SK-N-SH (cell line): Measurements from ENCODE around the gene PFN1. TPM values are rescaled to one million over a fixed set of nuclear protein-coding genes. Genes with fewer than 3 reads are reported as not detected.

ENCODE experiments used
- CTCF ChIA-PET: fragments of 300-600, 350-600 bp; formaldehyde crosslinking; extraction: SDS; loops from one replicate; lab custom pipeline; 2021; lab: Yijun Ruan, JAX
- POLR2A ChIA-PET: fragments of 350-600 bp; sonication (Branson Sonifier 250); formaldehyde crosslinking; extraction: SDS; loops from one replicate; lab custom pipeline; 2020; ENCODE audit warnings: antibody characterized with exemption, inconsistent platforms; lab: Yijun Ruan, JAX
- DNase-seq: peaks from one replicate; pipeline ENCODE4 v3.0.0; 2012
- H2AFZ ChIP-seq: fragments of 200-600 bp; sonication (generic); 2 replicates; pipeline ENCODE4 v1.8.1; 2016; ENCODE audit warnings: antibody characterized with exemption, mild to moderate bottlenecking, low read depth
- H3F3A ChIP-seq: fragments of 200-600 bp; sonication (generic); replicated peaks from 2 replicates; pipeline ENCODE3; 2016; ENCODE audit warnings: antibody characterized with exemption, mild to moderate bottlenecking; ENCODE audit not compliant: insufficient read depth
- H3K27ac ChIP-seq, 2 experiments: fragments of 200-500 bp in 1 of 2; fragments of 200-600 bp in 1 of 2; sonication (Bioruptor generic) in 1 of 2; sonication (generic), shearing (Covaris generic) in 1 of 2; 2 replicates each; pipeline versions ENCODE4 v1.5.1 to v1.6.1; 2014 to 2016; ENCODE audit warnings: low read depth in 2 of 2, inconsistent platforms in 1 of 2, low read length in 1 of 2, mild to moderate bottlenecking in 1 of 2, mixed read lengths in 1 of 2
- H3K27me3 ChIP-seq: fragments of 200-600 bp; sonication (generic), shearing (Covaris generic); 2 replicates; pipeline ENCODE4 v1.6.1; 2016; ENCODE audit warnings: mixed run types; ENCODE audit not compliant: insufficient read depth
- H3K36me3 ChIP-seq, 2 experiments: fragments of 200-500 bp in 1 of 2; fragments of 200-600 bp in 1 of 2; sonication (Bioruptor generic) in 1 of 2; sonication (generic) in 1 of 2; replicated peaks in 1 of 2; 2 replicates each; pipeline versions ENCODE3 to v1.5.1; 2014 to 2016; ENCODE audit warnings: low read length in 1 of 2, mild to moderate bottlenecking in 1 of 2; ENCODE audit not compliant: insufficient read depth in 2 of 2, control insufficient read depth in 1 of 2
- H3K4me1 ChIP-seq, 2 experiments: fragments of 200-500 bp in 1 of 2; fragments of 200-600 bp in 1 of 2; sonication (Bioruptor generic) in 1 of 2; sonication (generic), shearing (Covaris generic) in 1 of 2; 2 replicates each; pipeline versions ENCODE4 v1.5.1 to v1.6.1; 2014 to 2016; ENCODE audit warnings: low read depth in 1 of 2, low read length in 1 of 2, mixed run types in 1 of 2; ENCODE audit not compliant: insufficient read depth in 2 of 2, control insufficient read depth in 1 of 2
- H3K4me2 ChIP-seq: fragments of 200-600 bp; sonication (generic), shearing (Covaris generic); 2 replicates; pipeline ENCODE4 v1.6.1; 2017; ENCODE audit warnings: mixed run types
- H3K4me3 ChIP-seq, 2 experiments: fragments of 200-500 bp in 1 of 2; fragments of 200-600 bp in 1 of 2; sonication (Bioruptor generic) in 1 of 2; sonication (generic), shearing (Covaris generic) in 1 of 2; 2 replicates each; pipeline versions ENCODE4 v1.5.1 to v1.8.1; 2014 to 2016; ENCODE audit warnings: low read depth in 2 of 2, inconsistent platforms in 1 of 2, low read length in 1 of 2, mild to moderate bottlenecking in 1 of 2, mixed read lengths in 1 of 2, moderate library complexity in 1 of 2
- H3K79me2 ChIP-seq: fragments of 200-600 bp; sonication (generic); 2 replicates; pipeline ENCODE4 v1.8.1; 2017; ENCODE audit warnings: mild to moderate bottlenecking; ENCODE audit not compliant: insufficient read depth
- H3K9ac ChIP-seq: fragments of 200-600 bp; sonication (generic); 2 replicates; pipeline ENCODE4 v1.6.1; 2017; ENCODE audit warnings: mixed run types
- H3K9me2 ChIP-seq: fragments of 200-600 bp; sonication (generic); 2 replicates; pipeline ENCODE4 v1.6.1; 2017; ENCODE audit warnings: mixed run types
- H3K9me3 ChIP-seq: fragments of 200-600 bp; sonication (generic); 2 replicates; pipeline ENCODE4 v1.6.1; 2017; ENCODE audit warnings: mixed run types, mild to moderate bottlenecking, moderate library complexity
- H4K20me1 ChIP-seq: fragments of 200-600 bp; sonication (generic); 2 replicates; pipeline ENCODE4 v1.6.1; 2017; ENCODE audit warnings: mild to moderate bottlenecking, mixed run types; ENCODE audit not compliant: insufficient read depth
- CHD2 ChIP-seq: fragments of 150-350 bp; IDR thresholded peaks from 2 replicates; pipeline ENCODE4 v1.6.1; 2018; ENCODE audit warnings: low read length; ENCODE audit not compliant: partially characterized antibody
- ELF1 ChIP-seq: IDR thresholded peaks from 2 replicates; pipeline ENCODE4 v1.4.0; 2012
- FOSL2 ChIP-seq: IDR thresholded peaks from 2 replicates; pipeline ENCODE4 v1.4.0; 2012; ENCODE audit warnings: low read depth, mild to moderate bottlenecking, moderate library complexity, borderline replicate concordance
- IRF3 ChIP-seq: fragments of 150-350 bp; IDR thresholded peaks from 2 replicates; pipeline ENCODE4 v1.6.1; 2016; ENCODE audit warnings: mild to moderate bottlenecking, low read depth, low read length
- MEF2A ChIP-seq: IDR thresholded peaks from 2 replicates; pipeline ENCODE4 v1.4.0; 2012; ENCODE audit warnings: low read depth, borderline replicate concordance
- REST ChIP-seq: IDR thresholded peaks from 2 replicates; pipeline ENCODE4 v1.6.1; 2012; ENCODE audit warnings: mild to moderate bottlenecking, low read depth, low read length, moderate library complexity
- RXRA ChIP-seq: IDR thresholded peaks from 2 replicates; pipeline ENCODE4 v1.4.0; 2012; ENCODE audit warnings: low read depth, mild to moderate bottlenecking, borderline replicate concordance
- SMC3 ChIP-seq: IDR thresholded peaks from 2 replicates; pipeline ENCODE4 v1.6.1; 2012; ENCODE audit warnings: low read depth, low read length, improper control_type of control experiment
- TAF1 ChIP-seq: IDR thresholded peaks from 2 replicates; pipeline ENCODE4 v1.6.1; 2012; ENCODE audit warnings: low read depth, mild to moderate bottlenecking, low read length, moderate library complexity, borderline replicate concordance
- TCF12 ChIP-seq: IDR thresholded peaks from 2 replicates; pipeline ENCODE4 v1.4.0; 2012
- TEAD4 ChIP-seq: IDR thresholded peaks from 2 replicates; pipeline ENCODE4 v1.4.0; 2012; ENCODE audit warnings: mild to moderate bottlenecking, borderline replicate concordance; ENCODE audit not compliant: insufficient read depth
- USF2 ChIP-seq: fragments of 150-350 bp; IDR thresholded peaks from 2 replicates; pipeline ENCODE4 v1.6.1; 2017; ENCODE audit warnings: antibody characterized with exemption, low read length, low read depth, borderline replicate concordance
- WGBS: methylation state at CpG from one replicate; pipeline ENCODE4 v1.1.6; 2017; ENCODE audit warnings: low lambda C conversion rate; 5-methylcytosine and 5-hydroxymethylcytosine counted together
- polyA plus RNA-seq, 3 experiments: library from polyadenylated mRNA; depleted of rRNA; stranded (reverse); fragments of >200 nt; gene quantifications; 2 replicates each; pipeline ENCODE4 v1.2.3, GENCODE V29; 2012

PFN1 gene
- polyA plus RNA-seq, 1 of the 3 experiments (the other 2 are of a cell fraction): 2,484 TPM

GRCh38 chr17:4900231-4901107 is 47.9 kb downstream of the PFN1 start (continued):
- TF ChIP-seq IRF3 (no peak), TAF1 (no peak), USF2 (no peak)
- TF ChIP-seq, all 33 proteins: peak for 0

GRCh38 chr17:4899341-4900230 is 48.7 kb downstream of the PFN1 start, which contains the start of gene C17orf107:
TSS of gene C17orf107 (plus strand) at chr17:4899536. CDS start at chr17:4899763, 227 bp downstream.
- Histone ChIP-seq H3K36me3 (peaks cover 0 to 32% of the 10 kb centered on the region in 2 experiments), H3K9ac (no peak within 1 kb of the TSS), H3K9me3 (no peaks in the 10 kb centered on the region), H3K79me2 (no peaks in the 10 kb centered on the region), H3K27ac (no peak within 1 kb of the TSS), H3F3A (no peaks in the 10 kb centered on the region), H3K4me2 (no peak within 1 kb of the TSS), H4K20me1 (no peaks in the 10 kb centered on the region), H3K4me3 (no peak within 1 kb of the TSS), H3K9me2 (no peaks in the 10 kb centered on the region), H3K27me3 (no peaks in the 10 kb centered on the region), H3K4me1 (peaks cover 0 to 10% of the 10 kb centered on the region in 2 experiments; a peak in 1 of 4 replicates), H2AFZ (no peak within 1 kb of the TSS)
- ChIA-PET CTCF (interaction anchor here (1.0 to 6.5 kb wide), 6 partner anchors 10 to 111 kb away, joined by 3 to 47 read pairs (median 10); partner anchors contain the start of genes GLTPD2, RNF167, SLC25A11 and VMO1), POLR2A (no interaction called here)
- DNase-seq: no peak
- no peak for TF ChIP-seq CHD2
- 98% methylated on average over 56 of the region's 60 CpGs for WGBS

- Histone ChIP-seq H3K36me3 (peaks cover 0 to 39% of the 10 kb centered on the region in 2 experiments), H3K4me3 (no peak overlapping the region), H3K9me2 (no peaks in the 10 kb centered on the region), H2AFZ (no peak overlapping the region), H3K9me3 (no peaks in the 10 kb centered on the region), H3K27ac (no peak overlapping the region)
- POLR2A ChIA-PET: no interaction called here
- no peak for DNase-seq
- TF ChIP-seq MEF2A (no peak), FOSL2 (no peak), TEAD4 (no peak), ELF1 (no peak), TCF12 (no peak), RXRA (no peak), REST (no peak), SMC3 (no peak)
- TF ChIP-seq, all 33 proteins: peak for 0
- Histone ChIP-seq H3K9ac (no peak overlapping the region), H4K20me1 (no peaks in the 10 kb centered on the region), H3K79me2 (no peaks in the 10 kb centered on the region), H3K4me2 (no peak overlapping the region), H3F3A (no peaks in the 10 kb centered on the region), H3K27me3 (no peaks in the 10 kb centered on the region), H3K4me1 (peaks cover 0 to 10% of the 10 kb centered on the region in 2 experiments; a peak in 1 of 4 replicates)
- CTCF ChIA-PET: interaction anchor here (1.0 to 6.5 kb wide), 4 partner anchors 9 to 111 kb away, joined by 3 to 47 read pairs (median 30); partner anchors contain the start of genes GLTPD2 and VMO1
- WGBS: 97% methylated on average over 20 of the region's 34 CpGs
Measured at GRCh38 chr17:4898927-4899326, 49.4 kb downstream of the PFN1 start.
